ENCODE results near the gene ZNF212.
"Not testable (repeated sequence)": the region's sequence is repeated elsewhere in the genome, so short reads cannot be mapped to it uniquely, and the experiment has no call there.

ZNF212 gene

GRCh38 chr7:149224352-149224751 is 15.1 kb upstream of the ZNF212 start:
- Histone ChIP-seq H3K9ac (ENCODE audit: low read depth, low read length, poor library complexity, severe bottlenecking) (no peak overlapping the region), H3K27me3 (ENCODE audit: insufficient read depth, low read length, poor library complexity, severe bottlenecking) (no peaks in the 10 kb centered on the region), H3K4me2 (ENCODE audit: low read depth, low read length, poor library complexity, severe bottlenecking) (no peak overlapping the region), H2AFZ (ENCODE audit: low read length) (no peak overlapping the region), H3K79me2 (ENCODE audit: insufficient read depth, low read length) (no peaks in the 10 kb centered on the region), H3K4me3 (ENCODE audit: low read length, poor library complexity, severe bottlenecking) (no peak overlapping the region), H3K9me2 (replicated peaks; ENCODE audit: low read depth, low read length) (no peaks in the 10 kb centered on the region), H3K36me3 (ENCODE audit: insufficient read depth, low read length) (peaks cover 48% of the 10 kb centered on the region; the same call in 1 of the 2 replicates), H4K20me1 (ENCODE audit: insufficient read depth, low read length, poor library complexity, severe bottlenecking) (no peaks in the 10 kb centered on the region), H3K9me3 (ENCODE audit: insufficient read depth, low read depth, low read length) (no peaks in the 10 kb centered on the region), H3K4me1 (ENCODE audit: insufficient read depth, low read length, poor library complexity, severe bottlenecking) (no peaks in the 10 kb centered on the region), H3F3A (ENCODE audit: low read depth) (no peaks in the 10 kb centered on the region)
- no peak for TF ChIP-seq EZH2phosphoT487 (IDR thresholded peaks at IDR 0.05; ENCODE audit: borderline replicate concordance)
- TF ChIP-seq, protein P1, sequence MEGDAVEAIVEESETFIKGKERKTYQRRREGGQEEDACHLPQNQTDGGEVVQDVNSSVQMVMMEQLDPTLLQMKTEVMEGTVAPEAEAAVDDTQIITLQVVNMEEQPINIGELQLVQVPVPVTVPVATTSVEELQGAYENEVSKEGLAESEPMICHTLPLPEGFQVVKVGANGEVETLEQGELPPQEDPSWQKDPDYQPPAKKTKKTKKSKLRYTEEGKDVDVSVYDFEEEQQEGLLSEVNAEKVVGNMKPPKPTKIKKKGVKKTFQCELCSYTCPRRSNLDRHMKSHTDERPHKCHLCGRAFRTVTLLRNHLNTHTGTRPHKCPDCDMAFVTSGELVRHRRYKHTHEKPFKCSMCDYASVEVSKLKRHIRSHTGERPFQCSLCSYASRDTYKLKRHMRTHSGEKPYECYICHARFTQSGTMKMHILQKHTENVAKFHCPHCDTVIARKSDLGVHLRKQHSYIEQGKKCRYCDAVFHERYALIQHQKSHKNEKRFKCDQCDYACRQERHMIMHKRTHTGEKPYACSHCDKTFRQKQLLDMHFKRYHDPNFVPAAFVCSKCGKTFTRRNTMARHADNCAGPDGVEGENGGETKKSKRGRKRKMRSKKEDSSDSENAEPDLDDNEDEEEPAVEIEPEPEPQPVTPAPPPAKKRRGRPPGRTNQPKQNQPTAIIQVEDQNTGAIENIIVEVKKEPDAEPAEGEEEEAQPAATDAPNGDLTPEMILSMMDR (conservative IDR thresholded peaks at IDR 0.05; ENCODE audit: low read length): no peak

GRCh38 chr7:149225106-149225505 is 14.3 kb upstream of the ZNF212 start:
- no peaks in the 10 kb centered on the region for H3K27me3 ChIP-seq (ENCODE audit: insufficient read depth, low read length, poor library complexity, severe bottlenecking)
- peaks cover 42% of the 10 kb centered on the region; the same call in 1 of the 2 replicates for H3K36me3 ChIP-seq (ENCODE audit: insufficient read depth, low read length)
- no peaks in the 10 kb centered on the region for H3K79me2 ChIP-seq (ENCODE audit: insufficient read depth, low read length)
- H3K9me3 ChIP-seq (ENCODE audit: insufficient read depth, low read depth, low read length): no peaks in the 10 kb centered on the region
- no peak overlapping the region for H2AFZ ChIP-seq (ENCODE audit: low read length)
- no peaks in the 10 kb centered on the region for H3K9me2 ChIP-seq (replicated peaks; ENCODE audit: low read depth, low read length)
- no peaks in the 10 kb centered on the region for H3F3A ChIP-seq (ENCODE audit: low read depth)
- H3K4me3 ChIP-seq (ENCODE audit: low read length, poor library complexity, severe bottlenecking): no peak overlapping the region
- no peak overlapping the region for H3K4me2 ChIP-seq (ENCODE audit: low read depth, low read length, poor library complexity, severe bottlenecking)
- TF ChIP-seq, protein P1 (conservative IDR thresholded peaks at IDR 0.05; ENCODE audit: low read length): no peak
- no peak for TF ChIP-seq EZH2phosphoT487 (IDR thresholded peaks at IDR 0.05; ENCODE audit: borderline replicate concordance)
- H3K4me1 ChIP-seq (ENCODE audit: insufficient read depth, low read length, poor library complexity, severe bottlenecking): no peaks in the 10 kb centered on the region
- H4K20me1 ChIP-seq (ENCODE audit: insufficient read depth, low read length, poor library complexity, severe bottlenecking): no peaks in the 10 kb centered on the region
- H3K9ac ChIP-seq (ENCODE audit: low read depth, low read length, poor library complexity, severe bottlenecking): no peak overlapping the region

DNA sequence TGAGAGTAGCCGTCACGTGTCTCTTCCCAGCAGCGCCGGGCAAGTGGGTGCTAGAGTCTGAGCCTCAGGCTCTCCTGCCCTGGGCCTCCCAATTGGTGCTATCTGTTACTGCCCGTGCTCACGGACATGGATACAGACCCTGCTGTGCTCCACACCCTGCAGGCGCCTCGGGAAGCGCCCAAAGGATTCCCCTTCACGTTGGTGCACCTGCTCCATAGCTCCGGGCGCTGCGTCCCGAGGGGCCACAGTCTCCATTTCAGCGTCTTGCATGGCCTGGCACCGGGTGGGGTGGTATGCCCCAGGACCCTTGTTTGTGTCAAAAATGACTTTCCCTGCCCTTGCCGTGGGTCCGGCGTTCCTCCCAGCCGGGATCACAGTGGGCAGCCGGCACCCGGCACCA is 13.8 kb upstream of the ZNF212 start:
- no peaks in the 10 kb centered on the region for H3K4me1 ChIP-seq (ENCODE audit: insufficient read depth, low read length, poor library complexity, severe bottlenecking)
- H3F3A ChIP-seq (ENCODE audit: low read depth): no peaks in the 10 kb centered on the region
- H3K9ac ChIP-seq (ENCODE audit: low read depth, low read length, poor library complexity, severe bottlenecking): no peak overlapping the region
- H3K36me3 ChIP-seq (ENCODE audit: insufficient read depth, low read length): peaks cover 36% of the 10 kb centered on the region; the same call in 1 of the 2 replicates
- H3K4me2 ChIP-seq (ENCODE audit: low read depth, low read length, poor library complexity, severe bottlenecking): no peak overlapping the region
- no peaks in the 10 kb centered on the region for H3K27me3 ChIP-seq (ENCODE audit: insufficient read depth, low read length, poor library complexity, severe bottlenecking)
- no peaks in the 10 kb centered on the region for H4K20me1 ChIP-seq (ENCODE audit: insufficient read depth, low read length, poor library complexity, severe bottlenecking)
- H3K9me3 ChIP-seq (ENCODE audit: insufficient read depth, low read depth, low read length): no peaks in the 10 kb centered on the region
- H3K4me3 ChIP-seq (ENCODE audit: low read length, poor library complexity, severe bottlenecking): no peak overlapping the region
- H3K9me2 ChIP-seq (replicated peaks; ENCODE audit: low read depth, low read length): no peaks in the 10 kb centered on the region
- TF ChIP-seq, protein P1 (conservative IDR thresholded peaks at IDR 0.05; ENCODE audit: low read length): no peak
- no peaks in the 10 kb centered on the region for H3K79me2 ChIP-seq (ENCODE audit: insufficient read depth, low read length)
- H2AFZ ChIP-seq (ENCODE audit: low read length): no peak overlapping the region

- H3K9me2 ChIP-seq (replicated peaks; ENCODE audit: low read depth, low read length); H3K79me2 ChIP-seq (ENCODE audit: insufficient read depth, low read length); H3K4me2 ChIP-seq (ENCODE audit: low read depth, low read length, poor library complexity, severe bottlenecking); H3F3A ChIP-seq (ENCODE audit: low read depth); H2AFZ ChIP-seq (ENCODE audit: low read length); H3K27me3 ChIP-seq (ENCODE audit: insufficient read depth, low read length, poor library complexity, severe bottlenecking); H3K4me1 ChIP-seq (ENCODE audit: insufficient read depth, low read length, poor library complexity, severe bottlenecking); H3K9ac ChIP-seq (ENCODE audit: low read depth, low read length, poor library complexity, severe bottlenecking); H3K9me3 ChIP-seq (ENCODE audit: insufficient read depth, low read depth, low read length); H3K4me3 ChIP-seq (ENCODE audit: low read length, poor library complexity, severe bottlenecking); H4K20me1 ChIP-seq (ENCODE audit: insufficient read depth, low read length, poor library complexity, severe bottlenecking): not testable (repeated sequence)
- peaks cover 33% of the 10 kb centered on the region; the same call in 1 of the 2 replicates for H3K36me3 ChIP-seq (ENCODE audit: insufficient read depth, low read length)
These were observed 13.1 kb upstream of the ZNF212 start for GRCh38 chr7:149226366-149226765.

Data from Loucy (cell line).